WI38 (cell line): ENCODE results near the gene SNX17.

Experiments used
- H3K4me3 ChIP-seq: 2 replicates; pipeline ENCODE4 v1.5.1; 2011; ENCODE audit warnings: low read depth, mild to moderate bottlenecking, control low read depth, low read length
- CTCF ChIP-seq: IDR thresholded peaks from 2 replicates; pipeline ENCODE4 v1.5.1; 2012; ENCODE audit warnings: low read depth, mild to moderate bottlenecking, control low read depth, low read length

SNX17 gene

GRCh38 chr2:27381577-27382181 is 11.3 kb downstream of the SNX17 start:
- H3K4me3 ChIP-seq = no peak overlapping the region
- no peak for TF ChIP-seq CTCF

- no peak for TF ChIP-seq CTCF
- no peak overlapping the region for H3K4me3 ChIP-seq
Measured at GRCh38 chr2:27390822-27391679, 20.6 kb downstream of the SNX17 start.

- no peak overlapping the region for H3K4me3 ChIP-seq
- no peak for TF ChIP-seq CTCF
Measured at GRCh38 chr2:27393225-27393624, 22.8 kb downstream of the SNX17 start.

- no peak for TF ChIP-seq CTCF
- H3K4me3 ChIP-seq = no peak overlapping the region
Measured at GRCh38 chr2:27398962-27399361, 28.5 kb downstream of the SNX17 start.

GRCh38 chr2:27400348-27401135 is 30.1 kb downstream of the SNX17 start:
- no peak for TF ChIP-seq CTCF
- no peak overlapping the region for H3K4me3 ChIP-seq

GRCh38 chr2:27407798-27408491 is 37.5 kb downstream of the SNX17 start:
- TF ChIP-seq CTCF = peak; percentile 58; the same call in 1 of the 2 replicates
- peak overlapping the region; percentile 98 for H3K4me3 ChIP-seq
